Thoracic aorta (tissue), 2 donors: Measurements from ENCODE around the gene KLK10. TPM values are rescaled to one million over a fixed set of nuclear protein-coding genes. Genes with fewer than 3 reads are reported as not detected.

Experiments
- ATAC-seq: fragments of 150-250 bp; one replicate; pipeline ENCODE4 v1.8.0; 2017; ENCODE audit warnings: low read depth; ENCODE audit not compliant: insufficient number of reproducible peaks, low FRiP score
- DNase-seq: peaks from one replicate; pipeline ENCODE4 v3.0.0-alpha.2; 2020; ENCODE audit warnings: low spot score
- H3K27ac ChIP-seq, 2 donors: fragments of 200-600 bp; sonication (generic); 1 replicate in 1 of 2; 2 replicates in 1 of 2; pipeline ENCODE4 v1.5.1; 2016; ENCODE audit warnings: mild to moderate bottlenecking in 2 of 2, moderate library complexity in 2 of 2
- H3K27me3 ChIP-seq: fragments of 200-600 bp; sonication (generic); replicated peaks from 2 replicates; pipeline ENCODE4 v1.6.0; 2016; ENCODE audit warnings: mild to moderate bottlenecking; ENCODE audit not compliant: insufficient read depth
- H3K36me3 ChIP-seq: fragments of 200-600 bp; sonication (generic); one replicate; pipeline ENCODE4 v1.5.1; 2016
- H3K4me1 ChIP-seq, 2 donors: fragments of 200-600 bp; sonication (generic); 1 replicate in 1 of 2; 2 replicates in 1 of 2; pipeline versions ENCODE4 v1.5.1 to v1.6.0; 2016; ENCODE audit warnings: low read depth in 2 of 2, mild to moderate bottlenecking in 1 of 2; ENCODE audit not compliant: control insufficient read depth in 1 of 2
- H3K4me3 ChIP-seq: fragments of 200-600 bp; sonication (generic); 2 replicates; pipeline ENCODE4 v1.5.1; 2016; ENCODE audit warnings: mild to moderate bottlenecking
- H3K9me3 ChIP-seq: fragments of 200-600 bp; sonication (generic); 2 replicates; pipeline ENCODE4 v1.5.1; 2016
- total RNA-seq, 2 donors: library from RNA; depleted of rRNA; stranded (reverse); fragments of >200 nt; gene quantifications; one replicate each; pipeline versions ENCODE4 v1.1.0 to v1.2.3, GENCODE V29; 2016
- TF ChIP-seq, protein P1 (sequence below): fragments of 200-600 bp; sonication (generic); IDR thresholded peaks from one replicate; pipeline ENCODE4 v1.5.1; 2019; ENCODE audit warnings: antibody characterized with exemption

The KLK10 gene
- total RNA-seq, 2 donors from 2014 or later, result not detected

DNA sequence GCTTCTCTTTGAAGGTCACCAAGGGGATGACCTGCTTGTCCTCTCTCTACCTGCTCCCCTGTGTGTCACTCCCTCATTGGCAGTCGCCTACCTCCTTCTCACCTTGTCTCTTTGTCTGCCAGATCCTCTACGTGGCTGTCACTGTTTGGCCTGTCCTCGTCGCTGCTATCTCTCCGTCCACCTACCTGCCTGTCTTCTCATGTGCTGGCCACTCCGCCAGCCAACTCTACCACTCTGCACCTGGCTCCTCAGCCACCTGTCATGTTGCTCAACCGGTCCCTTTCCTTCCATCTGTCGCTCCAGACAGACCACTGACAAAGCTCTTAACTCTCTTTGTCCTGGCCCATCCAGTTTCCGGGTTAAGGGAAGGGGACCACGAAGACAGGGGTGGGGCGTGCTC, 15.2 kb upstream of the KLK10 start, which contains the start of gene KLK12:
Gene KLK12 (minus strand): TSS at position 299 of the 400 bp plus-strand sequence. CDS start 381 bp downstream, outside the sequence.
- no peak within 1 kb of the TSS for H3K27ac ChIP-seq
- ATAC-seq, result no peak
- no peaks in the 10 kb centered on the region for H3K4me1 ChIP-seq
- TF ChIP-seq, protein P1, sequence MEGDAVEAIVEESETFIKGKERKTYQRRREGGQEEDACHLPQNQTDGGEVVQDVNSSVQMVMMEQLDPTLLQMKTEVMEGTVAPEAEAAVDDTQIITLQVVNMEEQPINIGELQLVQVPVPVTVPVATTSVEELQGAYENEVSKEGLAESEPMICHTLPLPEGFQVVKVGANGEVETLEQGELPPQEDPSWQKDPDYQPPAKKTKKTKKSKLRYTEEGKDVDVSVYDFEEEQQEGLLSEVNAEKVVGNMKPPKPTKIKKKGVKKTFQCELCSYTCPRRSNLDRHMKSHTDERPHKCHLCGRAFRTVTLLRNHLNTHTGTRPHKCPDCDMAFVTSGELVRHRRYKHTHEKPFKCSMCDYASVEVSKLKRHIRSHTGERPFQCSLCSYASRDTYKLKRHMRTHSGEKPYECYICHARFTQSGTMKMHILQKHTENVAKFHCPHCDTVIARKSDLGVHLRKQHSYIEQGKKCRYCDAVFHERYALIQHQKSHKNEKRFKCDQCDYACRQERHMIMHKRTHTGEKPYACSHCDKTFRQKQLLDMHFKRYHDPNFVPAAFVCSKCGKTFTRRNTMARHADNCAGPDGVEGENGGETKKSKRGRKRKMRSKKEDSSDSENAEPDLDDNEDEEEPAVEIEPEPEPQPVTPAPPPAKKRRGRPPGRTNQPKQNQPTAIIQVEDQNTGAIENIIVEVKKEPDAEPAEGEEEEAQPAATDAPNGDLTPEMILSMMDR, result no peak
- no peak within 1 kb of the TSS for H3K4me3 ChIP-seq
- no peak for DNase-seq
- no peaks in the 10 kb centered on the region for H3K36me3 ChIP-seq
- no peaks in the 10 kb centered on the region for H3K9me3 ChIP-seq
- no peaks in the 10 kb centered on the region for H3K27me3 ChIP-seq

- H3K4me1 ChIP-seq, result no peaks in the 10 kb centered on the region
- TF ChIP-seq, protein P1, result no peak
- ATAC-seq (no peak), DNase-seq (no peak)
- no peaks in the 10 kb centered on the region for H3K36me3 ChIP-seq
- no peak overlapping the region for H3K4me3 ChIP-seq
- no peak overlapping the region for H3K27ac ChIP-seq
- no peaks in the 10 kb centered on the region for H3K9me3 ChIP-seq
- H3K27me3 ChIP-seq, result no peaks in the 10 kb centered on the region
Measured at GRCh38 chr19:51031880-51032225, 12.3 kb upstream of the KLK10 start.

DNA sequence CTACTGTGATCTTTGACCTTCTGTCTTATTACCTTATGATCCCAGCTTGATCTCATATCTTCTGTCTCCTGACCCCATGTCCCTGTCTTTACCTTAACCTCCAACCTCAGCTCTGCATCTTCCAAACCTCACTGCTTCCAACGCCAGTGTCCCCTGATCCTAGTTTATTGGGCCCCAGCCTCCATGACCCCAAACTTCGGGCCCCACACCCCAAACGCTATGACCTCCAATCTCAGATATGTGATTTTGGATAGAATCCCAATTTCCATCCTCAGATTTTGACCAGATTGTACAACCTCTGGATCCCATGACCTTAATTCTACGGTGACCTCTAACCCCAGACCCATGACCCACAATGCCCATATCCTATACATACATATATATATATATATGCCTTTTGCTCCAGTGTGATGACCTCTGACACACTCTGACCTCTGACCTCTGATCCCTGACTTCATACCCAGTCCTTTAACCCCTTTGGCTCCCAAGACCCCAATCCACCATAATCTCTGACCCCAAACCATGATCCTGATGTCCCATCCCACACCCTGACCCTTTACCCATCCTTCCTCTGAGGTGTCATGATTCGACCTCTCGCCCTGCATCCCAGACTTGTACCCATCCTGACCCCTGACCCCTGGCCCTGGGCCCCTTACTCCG, 11.8 kb upstream of the KLK10 start:
- DNase-seq (no peak), ATAC-seq (no peak)
- no peaks in the 10 kb centered on the region for H3K36me3 ChIP-seq
- TF ChIP-seq, protein P1, result no peak
- H3K9me3 ChIP-seq, result no peaks in the 10 kb centered on the region
- H3K4me1 ChIP-seq, result no peaks in the 10 kb centered on the region
- H3K27ac ChIP-seq, result no peak overlapping the region
- H3K4me3 ChIP-seq, result no peak overlapping the region
- H3K27me3 ChIP-seq, result no peaks in the 10 kb centered on the region

DNA sequence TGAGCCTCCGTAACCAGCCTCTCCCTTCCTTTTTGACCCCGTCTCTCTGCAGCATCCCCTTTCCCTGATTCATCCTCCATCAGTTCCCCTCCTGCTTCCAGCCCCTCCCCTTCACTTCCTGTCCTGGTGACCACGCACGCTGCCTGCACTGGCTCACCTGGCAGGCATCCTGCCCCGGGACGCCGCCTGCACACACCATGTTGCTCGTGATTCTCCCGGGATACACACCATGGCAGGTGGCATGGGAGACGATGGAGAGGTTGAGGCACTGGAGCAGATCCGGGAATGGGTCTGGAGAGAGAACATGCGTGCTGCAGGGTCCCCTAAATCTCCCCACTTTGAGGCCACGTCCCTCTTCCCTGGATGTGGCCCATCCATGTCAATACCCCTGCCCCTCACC, 11.1 kb upstream of the KLK10 start:
- Histone ChIP-seq H3K36me3 (no peaks in the 10 kb centered on the region), H3K4me3 (no peak overlapping the region), H3K27ac (no peak overlapping the region), H3K27me3 (no peaks in the 10 kb centered on the region), H3K9me3 (no peaks in the 10 kb centered on the region), H3K4me1 (no peaks in the 10 kb centered on the region)
- TF ChIP-seq, protein P1, result no peak
- DNase-seq, result no peak
- ATAC-seq, result no peak

- DNase-seq (no peak), ATAC-seq (no peak)
- Histone ChIP-seq H3K36me3 (no peaks in the 10 kb centered on the region), H3K27ac (no peak overlapping the region), H3K4me1 (no peaks in the 10 kb centered on the region), H3K27me3 (no peaks in the 10 kb centered on the region), H3K9me3 (no peaks in the 10 kb centered on the region), H3K4me3 (no peak overlapping the region)
- TF ChIP-seq, protein P1, result no peak
Measured at GRCh38 chr19:51029718-51030117, 10.2 kb upstream of the KLK10 start.
